HG02981 (cell line): ENCODE data around the gene SIX1.

Experiments used
- ATAC-seq: cut with Tn5 transposase; IDR thresholded peaks from one replicate; pipeline ENCODE4 v1.9.1; 2021; ENCODE audit warnings: mild to moderate bottlenecking, moderate library complexity; ENCODE audit not compliant: unreplicated experiment

Gene SIX1

DNA sequence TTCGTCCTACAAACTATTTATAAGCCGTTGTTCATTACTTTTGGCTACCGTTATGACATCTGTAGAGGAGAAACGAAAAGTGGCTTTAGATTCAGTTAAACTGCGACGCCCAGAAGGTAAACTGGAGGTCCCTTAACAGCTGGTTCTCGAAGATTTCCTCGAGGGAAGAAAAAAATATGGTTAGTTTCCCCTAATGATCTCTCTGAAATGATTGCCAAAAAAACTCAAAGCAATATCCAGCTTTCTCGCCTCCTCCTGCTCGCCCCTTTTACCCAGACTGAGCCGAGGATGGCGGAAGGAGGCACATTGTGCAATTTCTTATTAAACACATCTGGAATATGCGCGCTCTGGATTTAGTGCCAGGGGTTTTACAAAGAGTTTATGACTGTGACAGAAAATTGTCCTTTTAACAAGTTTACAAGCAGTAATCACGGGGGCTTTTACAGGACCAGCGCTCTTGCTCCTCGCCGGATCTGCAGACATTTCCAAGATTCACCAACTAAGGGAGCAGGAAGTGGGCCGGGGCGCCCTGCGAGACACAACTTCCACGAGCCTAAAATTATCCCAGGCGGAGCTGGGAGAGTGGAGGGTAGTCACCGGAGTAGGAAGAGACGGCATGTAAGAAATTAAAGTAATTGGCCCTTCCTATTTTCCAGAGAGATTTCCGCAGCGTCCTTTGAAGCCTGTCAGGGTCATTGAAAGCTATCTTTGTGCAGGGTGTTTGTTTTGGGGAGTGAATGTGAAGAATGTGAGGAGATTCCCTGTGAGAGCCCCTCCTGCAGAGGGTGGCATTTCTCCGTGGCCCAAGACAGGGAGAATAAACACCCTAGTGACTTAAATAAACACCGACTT lies 5.6 kb downstream of the SIX1 start:
- no peak for ATAC-seq

DNA sequence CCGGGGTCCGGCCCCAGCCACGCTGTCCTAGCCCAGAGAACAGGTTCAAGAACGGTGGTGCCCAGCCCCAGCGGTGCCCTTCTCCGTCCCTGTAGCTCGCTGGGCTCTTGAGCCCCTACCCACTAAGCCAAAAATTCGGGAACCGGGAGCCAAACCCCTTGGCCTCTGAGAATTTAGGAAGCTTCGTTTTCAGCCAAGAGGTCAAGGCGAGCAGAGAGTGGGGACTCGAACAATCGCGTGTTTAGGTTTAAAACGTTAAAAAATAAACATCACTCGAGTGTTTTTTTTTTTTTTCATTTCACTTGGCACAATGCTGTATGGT lies 6.2 kb downstream of the SIX1 start:
- no peak for ATAC-seq

DNA sequence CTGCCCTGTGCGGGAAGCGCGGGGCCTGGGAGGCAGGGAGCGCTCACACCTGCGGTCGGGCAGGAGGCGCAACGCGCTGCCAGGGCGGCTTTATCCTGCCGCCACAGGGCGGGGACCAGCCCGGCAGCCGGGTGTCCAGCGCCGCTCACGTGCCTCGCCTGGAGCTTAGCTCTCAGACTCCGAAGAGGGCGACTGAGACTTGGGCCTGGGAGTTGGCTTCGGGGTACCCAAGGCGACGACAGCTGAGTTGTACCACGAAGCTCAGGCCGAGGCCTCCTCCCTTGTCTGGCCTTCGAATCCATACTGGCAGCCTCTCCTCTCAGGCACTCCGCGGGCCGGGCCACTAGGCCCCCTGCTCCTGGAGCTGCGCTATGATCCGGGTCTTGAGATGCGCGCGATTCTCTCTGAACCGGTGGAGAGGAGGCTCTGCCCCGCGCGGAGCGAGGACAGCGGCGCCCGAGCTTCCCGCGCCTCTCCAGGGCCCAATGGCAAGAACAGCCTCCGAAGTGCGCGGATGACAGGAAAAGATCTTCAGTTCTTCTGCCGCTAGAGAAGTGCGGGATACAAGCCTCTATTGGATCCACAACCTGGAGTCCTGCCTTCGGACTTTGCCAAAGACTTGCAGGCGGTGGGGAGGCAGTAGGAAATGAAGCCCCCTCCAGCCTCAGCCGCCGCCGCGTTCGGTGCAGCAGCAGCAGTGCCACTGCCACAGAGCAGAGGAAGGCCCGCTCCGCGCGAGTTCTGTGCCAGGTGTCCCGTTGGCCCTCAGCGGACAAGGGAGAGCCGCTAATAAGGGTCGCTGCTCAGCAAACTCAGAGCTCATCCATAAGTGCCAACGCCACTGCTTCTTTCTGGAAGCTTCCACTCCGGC lies 6.8 kb downstream of the SIX1 start:
- no peak for ATAC-seq

DNA sequence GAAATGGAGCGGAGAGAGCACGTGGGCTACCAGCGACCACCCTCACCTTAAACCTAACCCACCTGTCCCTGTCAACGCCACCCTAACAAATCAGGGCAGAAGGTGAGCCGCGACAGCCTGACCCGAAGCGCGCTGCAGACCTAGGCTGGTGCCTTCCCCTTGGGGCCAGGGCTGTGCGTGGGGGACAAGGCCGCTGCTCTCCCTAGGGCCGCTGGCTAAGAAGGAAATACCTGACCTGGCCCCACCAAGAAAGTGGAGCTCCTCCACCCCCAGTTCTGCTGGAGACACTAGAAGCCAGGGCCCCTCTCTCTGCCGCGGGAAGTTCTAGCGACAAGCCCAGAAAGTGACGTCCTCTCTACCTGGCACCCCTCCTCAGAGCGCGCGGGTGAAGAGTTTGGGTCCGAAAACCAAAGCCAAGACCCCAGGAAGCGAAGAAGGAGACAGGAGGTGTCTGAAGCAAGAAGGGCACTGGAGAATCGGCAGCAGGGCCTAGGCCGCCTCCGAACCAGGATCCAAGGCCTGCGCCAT lies 7.5 kb downstream of the SIX1 start:
- no peak for ATAC-seq

DNA sequence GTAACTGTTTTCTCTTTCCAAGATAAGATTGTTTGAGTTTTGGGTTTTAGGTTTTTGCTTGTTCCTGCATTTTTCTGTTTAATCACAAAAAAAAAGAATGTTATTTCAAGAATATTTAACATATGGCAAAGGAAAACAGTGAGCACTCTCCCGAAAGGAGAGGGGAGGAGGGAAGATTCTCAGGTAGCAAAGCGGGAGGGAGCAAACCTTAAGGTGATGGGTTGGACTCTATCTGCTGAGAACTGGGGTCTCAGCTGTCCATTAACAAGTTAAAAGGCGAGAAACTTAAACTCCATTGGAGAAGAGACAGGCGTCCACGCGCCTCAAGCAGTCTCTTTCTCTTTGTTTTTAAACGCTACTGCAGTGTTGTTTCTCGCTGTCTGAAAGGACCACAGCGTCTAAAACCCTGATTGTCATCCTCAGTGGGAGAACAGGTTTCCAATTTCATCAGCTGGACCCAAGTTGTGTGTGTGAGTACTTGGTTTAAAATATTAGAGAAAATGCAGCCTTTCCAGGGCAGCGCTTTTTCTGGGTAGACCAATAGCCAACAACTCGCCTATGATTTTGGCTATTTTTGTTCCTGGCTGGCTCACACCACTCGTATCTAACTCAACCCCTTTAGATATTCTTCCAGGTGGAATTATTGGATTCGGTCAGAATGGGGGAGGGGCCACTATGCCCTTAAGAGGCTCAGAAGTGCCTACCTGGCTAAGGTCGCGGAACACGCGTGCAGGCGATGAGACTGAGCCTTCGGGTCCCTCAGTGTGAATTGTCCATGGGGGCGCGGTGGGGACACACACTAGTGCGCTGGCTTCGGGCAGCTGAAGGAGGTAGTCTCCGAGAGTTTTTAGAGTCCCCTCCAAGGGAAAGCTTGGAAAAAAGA lies 8.2 kb downstream of the SIX1 start:
- no peak for ATAC-seq

DNA sequence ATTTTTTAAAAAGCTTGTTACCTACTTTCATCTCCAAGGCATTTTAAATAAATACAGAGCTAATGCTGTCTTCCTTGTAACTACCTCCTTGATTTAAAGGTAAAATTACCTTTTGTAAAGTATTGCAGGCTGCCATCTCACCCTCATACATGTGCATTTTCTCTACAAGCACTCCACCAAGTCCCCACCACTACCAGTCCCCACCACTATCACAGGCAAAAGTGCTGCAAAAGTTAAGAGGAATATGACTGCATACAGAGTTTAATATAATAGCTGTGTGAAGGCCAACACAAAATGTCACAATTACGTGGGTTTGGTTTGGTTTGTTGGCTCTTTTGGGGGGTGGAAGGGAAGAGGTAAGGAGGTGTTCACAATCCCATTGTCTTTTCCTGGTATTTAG lies 9.6 kb downstream of the SIX1 start:
- ATAC-seq: no peak

DNA sequence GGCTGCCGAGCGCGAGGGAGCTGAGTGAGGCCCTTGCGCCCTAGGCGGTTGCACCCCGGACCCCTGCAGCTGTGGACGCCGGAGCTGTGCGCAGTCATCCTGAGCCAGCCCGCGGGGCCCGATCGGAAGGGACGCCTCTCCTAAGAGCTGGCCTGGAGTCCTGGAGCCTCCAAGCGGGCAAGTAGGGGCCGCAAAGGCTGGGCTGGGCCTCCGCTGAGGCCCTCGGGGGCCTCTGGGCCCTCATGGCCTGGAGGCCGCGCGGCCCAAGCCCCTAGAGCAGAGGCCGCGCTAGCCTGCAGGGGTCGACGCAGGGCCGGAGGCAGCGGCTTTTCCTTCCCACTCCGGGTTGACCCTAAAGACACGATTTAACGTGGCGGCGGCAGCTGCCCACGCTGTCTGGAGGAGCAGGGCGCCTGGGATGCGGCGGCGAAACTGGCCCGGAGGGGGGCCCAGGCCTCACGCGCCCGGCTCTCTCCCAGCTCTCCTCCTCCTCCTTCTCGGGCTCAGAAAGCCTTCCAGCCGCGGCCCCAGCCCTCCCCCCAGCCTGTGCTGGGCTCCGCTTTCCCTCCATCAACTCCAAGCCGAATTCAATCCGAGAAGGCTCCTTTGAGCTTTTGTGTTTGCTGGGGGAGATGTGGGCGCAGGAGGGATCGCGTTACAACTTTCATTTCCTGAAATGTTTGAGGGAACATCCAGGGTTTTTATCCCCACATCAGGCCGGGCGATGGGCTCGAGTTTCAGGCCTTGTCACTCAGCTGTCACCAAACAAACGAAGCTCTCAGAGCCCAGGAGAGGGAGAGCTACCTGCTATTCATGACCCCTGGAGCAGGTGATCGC lies 11.6 kb downstream of the SIX1 start:
- no peak for ATAC-seq

DNA sequence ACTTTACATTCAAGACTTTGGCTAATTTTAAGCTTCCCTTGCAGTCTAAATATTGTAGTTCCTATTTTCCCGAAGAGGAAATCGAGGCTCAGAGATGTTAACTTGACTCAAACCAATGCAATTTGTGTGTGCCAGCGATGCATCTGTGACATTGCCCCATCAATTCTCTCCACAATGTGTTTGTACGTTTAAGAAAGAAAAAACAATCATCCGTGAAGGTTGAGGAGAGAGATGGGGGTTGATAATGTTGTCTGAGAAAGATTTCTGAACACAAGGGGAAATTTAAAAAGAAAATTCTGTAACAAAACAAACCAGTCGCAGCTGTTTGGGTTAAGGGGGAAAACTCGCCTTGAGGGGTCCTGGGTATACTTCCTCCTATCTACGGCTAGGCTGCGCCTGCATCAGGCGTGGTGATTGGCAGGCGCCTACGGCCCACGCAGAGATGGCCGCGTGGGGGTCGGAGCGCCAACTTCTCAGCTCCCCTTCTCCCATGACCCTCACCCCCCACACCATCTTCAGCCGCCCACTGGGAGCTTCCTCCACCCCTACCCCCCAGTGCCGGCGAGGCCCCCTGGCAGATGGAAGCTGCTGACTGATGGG lies 12.3 kb downstream of the SIX1 start:
- ATAC-seq: no peak

DNA sequence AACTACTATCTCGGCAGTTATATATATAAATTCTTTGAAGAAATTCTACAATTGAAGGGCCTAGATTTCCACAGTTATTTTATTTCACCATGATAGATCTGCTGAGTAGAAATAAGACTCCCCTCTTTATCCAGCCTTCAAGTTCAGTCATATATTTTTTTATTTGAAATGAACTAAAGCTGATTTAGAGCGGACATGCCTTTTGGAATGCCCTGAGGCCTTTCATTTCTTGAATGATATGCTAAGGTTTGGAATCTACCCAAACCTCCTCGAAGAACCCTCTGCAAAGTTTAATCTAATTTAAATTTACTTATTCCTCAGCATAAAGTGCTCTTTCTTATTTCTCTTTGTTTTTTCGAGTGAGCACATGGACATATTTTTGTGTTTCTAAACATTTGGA lies 15.1 kb downstream of the SIX1 start:
- no peak for ATAC-seq

DNA sequence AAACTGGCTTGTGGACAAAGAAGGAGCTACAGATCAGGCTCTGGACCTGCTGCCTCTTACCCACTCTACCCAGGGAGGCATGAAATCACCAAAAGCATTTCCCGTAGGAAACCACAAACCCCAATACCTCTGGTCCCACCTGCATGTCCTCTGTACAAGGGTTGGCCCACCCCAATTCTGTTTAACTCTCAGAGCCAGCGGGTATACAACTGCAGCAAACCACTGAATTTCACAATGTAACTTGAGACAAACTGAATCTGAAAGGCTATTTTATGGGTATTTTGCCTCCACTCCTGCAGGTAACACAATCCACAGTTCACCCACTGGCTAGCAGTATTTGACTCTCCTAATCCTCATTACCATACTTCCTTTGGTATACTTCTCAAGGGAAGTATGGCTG lies 16.5 kb downstream of the SIX1 start:
- ATAC-seq: peak; percentile 67

DNA sequence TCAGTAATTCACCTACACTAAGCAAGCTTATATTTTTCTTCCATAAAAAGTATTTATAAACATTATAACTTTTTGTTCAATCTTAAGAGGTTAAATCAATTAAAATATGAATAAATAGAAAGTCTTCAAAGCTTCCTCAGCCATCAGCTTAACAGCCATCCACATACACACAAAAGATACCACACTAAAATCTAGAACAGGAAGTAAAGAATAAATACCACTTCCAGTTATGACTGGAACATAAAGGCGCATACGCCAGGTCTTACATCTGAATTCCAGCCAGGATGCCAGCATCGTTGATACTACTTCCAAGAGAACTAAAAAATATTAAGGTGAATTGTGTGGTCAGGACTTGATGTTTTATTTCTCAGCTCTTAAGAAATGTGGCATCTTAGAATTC lies 17.0 kb downstream of the SIX1 start:
- ATAC-seq: peak; percentile 66

DNA sequence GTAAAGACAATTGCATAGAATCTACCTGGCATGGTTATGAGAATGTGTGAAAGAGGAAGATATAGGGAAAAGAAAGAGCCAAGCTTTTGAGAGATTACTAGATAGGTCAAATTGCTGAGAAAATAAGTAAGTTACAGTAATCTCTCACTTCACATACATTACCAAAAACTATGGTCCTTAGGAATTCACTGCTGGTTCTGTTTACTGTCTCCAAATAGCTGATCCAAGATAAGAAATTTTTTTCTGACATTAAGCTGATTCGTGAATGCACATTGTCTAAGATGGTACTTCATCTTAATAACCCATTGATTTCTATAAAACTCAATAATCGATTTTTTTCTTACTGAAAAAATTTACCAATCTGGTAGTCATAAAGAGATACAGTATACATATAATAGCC lies 17.4 kb downstream of the SIX1 start:
- ATAC-seq: no peak

DNA sequence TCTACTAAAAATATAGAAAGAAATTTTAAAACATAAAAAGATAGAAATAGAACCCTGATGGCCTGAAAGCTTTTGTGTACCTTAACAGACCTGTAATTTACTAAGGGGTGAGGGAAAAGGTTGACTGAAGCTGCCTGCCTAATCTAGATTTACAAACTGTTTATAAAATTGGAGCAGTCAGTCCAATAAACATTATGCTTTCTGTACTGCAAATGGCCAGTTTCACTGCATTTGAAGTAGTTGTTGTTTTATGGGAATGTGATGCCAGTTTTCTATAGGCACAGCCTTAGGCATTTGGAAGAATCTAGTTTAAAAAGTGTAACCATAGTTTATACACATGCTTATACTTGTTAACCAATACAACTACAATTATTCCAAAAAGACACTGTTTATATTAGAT lies 19.1 kb downstream of the SIX1 start:
- no peak for ATAC-seq

DNA sequence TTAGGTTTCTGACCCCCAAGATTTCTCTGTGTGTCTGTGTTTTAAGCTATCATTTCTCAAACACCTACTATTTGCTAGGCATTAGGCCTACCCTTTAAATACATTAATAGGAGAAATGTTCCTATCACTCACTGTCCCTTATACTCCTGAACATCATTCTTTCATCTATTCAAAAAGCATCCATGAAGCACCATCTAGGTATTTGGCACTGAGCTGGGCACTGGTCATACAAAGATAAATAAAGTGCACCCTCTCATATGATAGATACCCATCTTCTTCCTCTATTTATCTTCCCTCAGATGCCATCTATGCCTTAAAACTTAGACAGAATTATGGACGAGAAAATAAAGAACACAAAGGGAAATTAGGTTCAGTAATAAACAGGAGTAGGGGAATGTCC lies 20.4 kb downstream of the SIX1 start:
- ATAC-seq: no peak

DNA sequence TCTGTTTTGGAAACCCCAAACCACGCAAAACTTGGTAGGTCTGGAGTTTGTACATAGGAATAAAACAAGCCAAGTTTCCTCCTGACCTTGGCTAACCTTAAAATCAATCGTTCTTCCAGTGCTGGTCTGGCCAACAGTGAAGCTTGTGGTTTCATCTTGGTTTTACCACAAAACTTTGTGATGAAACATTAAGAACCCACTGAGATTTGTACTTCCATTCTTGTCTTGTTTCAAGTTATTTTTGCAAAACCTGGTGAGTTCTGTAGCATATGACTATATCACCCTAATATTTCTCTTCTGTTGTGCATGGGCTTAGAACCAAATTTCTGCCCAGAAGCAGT lies 26.4 kb downstream of the SIX1 start:
- no peak for ATAC-seq

DNA sequence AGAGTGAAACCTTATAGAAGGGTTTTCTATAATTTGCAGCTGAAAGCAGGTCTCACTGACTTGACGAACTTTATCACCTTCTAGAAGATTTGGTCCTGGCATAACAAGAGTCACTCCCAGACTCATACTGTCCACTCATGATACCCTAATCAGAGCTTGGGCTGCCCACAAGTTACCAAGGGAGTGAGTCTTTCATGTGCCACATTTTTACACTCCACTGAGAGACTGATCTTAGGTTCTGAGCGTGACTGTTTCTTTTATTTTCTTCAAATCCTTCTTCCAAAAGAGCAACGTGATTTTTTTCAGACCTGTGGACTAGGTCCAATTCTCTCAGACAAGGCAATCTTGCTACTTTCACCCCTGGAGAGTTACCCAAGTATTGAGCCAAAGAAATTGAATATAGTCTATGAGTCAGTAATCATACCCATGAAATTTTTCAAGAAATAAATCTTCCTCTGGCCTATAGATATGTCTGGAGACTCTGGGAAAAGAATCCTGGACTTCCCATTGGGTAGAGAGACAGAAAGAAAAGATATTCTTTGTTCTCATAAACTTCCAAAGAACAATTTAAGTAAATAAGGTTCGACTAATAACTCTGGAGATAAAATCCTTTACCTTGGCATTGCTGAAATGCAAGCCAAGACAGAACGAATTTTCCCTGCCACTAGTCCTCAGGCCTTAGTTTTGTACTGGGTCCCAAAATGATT lies 26.9 kb downstream of the SIX1 start:
- no peak for ATAC-seq

DNA sequence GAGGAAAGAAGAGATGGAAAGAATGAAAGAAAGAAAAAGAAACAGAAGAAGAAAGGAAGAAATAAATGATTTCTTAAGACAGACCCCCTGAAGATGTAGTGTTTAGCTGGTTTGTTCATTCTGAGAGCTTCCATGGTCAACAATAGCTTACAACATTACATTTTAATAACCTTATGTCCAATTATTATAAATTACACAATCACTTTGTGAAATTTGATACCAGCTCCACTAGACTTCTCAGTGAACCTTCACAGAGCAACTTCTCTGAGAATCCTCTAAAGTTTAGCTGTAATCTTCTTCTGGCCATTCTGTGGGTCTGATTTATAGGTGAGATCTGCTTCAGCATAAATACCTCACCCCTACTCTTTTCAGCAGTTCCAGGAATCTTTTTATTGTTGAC lies 27.9 kb downstream of the SIX1 start:
- ATAC-seq: no peak

DNA sequence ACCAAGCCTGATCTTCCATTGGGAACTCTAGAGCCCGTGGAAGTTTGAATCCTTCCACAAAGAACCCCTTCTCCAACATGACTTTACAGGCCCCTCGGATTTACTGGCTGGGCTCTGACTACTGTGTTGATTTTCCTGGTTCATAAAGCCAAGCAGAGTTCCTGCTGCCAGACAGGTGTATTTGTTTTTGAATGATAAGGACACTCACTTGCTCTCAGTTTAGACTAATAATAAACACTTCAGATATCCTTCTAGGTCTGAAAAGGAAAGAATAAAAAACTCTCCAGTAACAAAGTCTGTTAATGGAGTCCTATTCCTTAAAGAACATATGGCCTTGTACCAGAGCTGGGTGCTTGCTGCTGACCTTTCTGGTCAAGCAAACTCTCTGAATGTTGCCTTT lies 31.0 kb downstream of the SIX1 start:
- no peak for ATAC-seq

DNA sequence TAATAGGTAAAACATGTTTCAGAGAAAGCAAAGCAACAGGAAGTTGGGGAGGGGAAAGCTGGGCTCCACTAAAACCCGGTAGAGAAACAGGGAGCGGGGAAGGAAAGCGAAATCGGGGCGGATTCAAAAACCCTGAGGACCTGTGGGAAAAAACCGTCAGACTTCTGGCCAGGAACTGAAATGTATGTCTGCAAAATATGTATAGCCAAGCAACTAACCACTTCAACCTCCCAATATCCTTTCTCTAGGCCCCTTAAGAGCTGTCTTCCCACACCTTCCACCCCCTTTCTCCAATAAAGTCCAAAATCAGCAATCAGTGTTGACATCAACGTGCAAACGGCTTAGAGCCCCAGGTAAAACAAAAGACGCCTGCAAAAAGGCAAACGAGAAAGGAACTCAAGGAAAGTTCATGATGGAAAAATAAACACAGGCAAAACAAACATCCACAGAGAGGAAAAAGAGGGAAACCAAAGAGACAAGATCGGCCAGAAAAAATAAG lies 32.8 kb downstream of the SIX1 start:
- no peak for ATAC-seq
